K562 (cell line): ENCODE measurements around the gene PTGER3. TPM values are rescaled to one million over a fixed set of nuclear protein-coding genes. Genes with fewer than 3 reads are reported as not detected.

Experiments used
- ARNT ChIP-seq, 2 experiments: fragments of 450-650 bp; IDR thresholded peaks; 2 replicates each; pipeline ENCODE4 v1.6.1; 2016; ENCODE audit warnings: mild to moderate bottlenecking in 1 of 2
- EP300 ChIP-seq: IDR thresholded peaks from 2 replicates; pipeline ENCODE4 v1.6.1; 2012; ENCODE audit warnings: low read length, improper control_type of control experiment
- ETV6 ChIP-seq, 3 experiments: fragments of 150-350 bp in 1 of 3; sonication (generic) in 1 of 3; formaldehyde crosslinking in 1 of 3; IDR thresholded peaks; 2 replicates each; pipeline versions ENCODE4 v1.6.1 to v1.8.0; 2014 to 2022; ENCODE audit warnings: borderline replicate concordance in 2 of 3, low read depth in 2 of 3, antibody characterized with exemption in 1 of 3, low read length in 1 of 3, mild to moderate bottlenecking in 1 of 3, missing genetic modification reagents in 1 of 3
- FOS ChIP-seq: IDR thresholded peaks from 3 replicates; pipeline ENCODE4 v1.6.1; 2011; ENCODE audit not compliant: insufficient read length; ENCODE audit errors: extremely low read depth
- HDAC3 ChIP-seq: fragments of 450-650 bp; IDR thresholded peaks from 2 replicates; pipeline ENCODE4 v1.6.1; 2018; ENCODE audit warnings: borderline replicate concordance, mild to moderate bottlenecking, moderate library complexity; ENCODE audit not compliant: partially characterized antibody
- MCM2 ChIP-seq: fragments of 450-650 bp; IDR thresholded peaks from 2 replicates; pipeline ENCODE4 v1.6.1; 2017; ENCODE audit warnings: low read depth, mild to moderate bottlenecking
- MCM3 ChIP-seq: fragments of 450-650 bp; IDR thresholded peaks from 2 replicates; pipeline ENCODE4 v1.6.1; 2016
- MXI1 ChIP-seq: IDR thresholded peaks from 2 replicates; pipeline ENCODE4 v1.6.1; 2011; ENCODE audit warnings: low read depth, mild to moderate bottlenecking, improper control_type of control experiment, low read length
- SMAD4 ChIP-seq: fragments of 250-450 bp; sonication (Bioruptor Pico); conservative IDR thresholded peaks from 2 replicates; pipeline ENCODE4 v1.8.0; 2021; ENCODE audit warnings: inconsistent platforms, mild to moderate bottlenecking, moderate library complexity
- TCF7L2 ChIP-seq: fragments of 150-350 bp; IDR thresholded peaks from 2 replicates; pipeline ENCODE4 v1.6.1; 2016; ENCODE audit warnings: low read depth, mild to moderate bottlenecking, low read length, moderate library complexity
- TRIM28 ChIP-seq: fragments of 450-650 bp; IDR thresholded peaks from 2 replicates; pipeline ENCODE4 v1.6.1; 2017
- UBTF ChIP-seq, 2 experiments: IDR thresholded peaks; 2 replicates each; pipeline ENCODE4 v1.6.1; 2012; ENCODE audit warnings: improper control_type of control experiment in 2 of 2, low read depth in 2 of 2, low read length in 2 of 2, borderline replicate concordance in 1 of 2
- ZNF12 ChIP-seq: sonication (generic); formaldehyde crosslinking; IDR thresholded peaks from 2 replicates; pipeline ENCODE4 v1.4.0; 2020; ENCODE audit warnings: mild to moderate bottlenecking, missing genetic modification reagents
- ZNF165 ChIP-seq: fragments of 250-450 bp; sonication (Bioruptor Pico); IDR thresholded peaks from 2 replicates; pipeline ENCODE4 v1.4.0; 2020; ENCODE audit warnings: borderline replicate concordance
- ZNF696 ChIP-seq: fragments of 250-450 bp; sonication (Bioruptor Pico); conservative IDR thresholded peaks from 2 replicates; pipeline ENCODE4 v1.4.0; 2020; ENCODE audit warnings: mild to moderate bottlenecking, moderate library complexity
- polyA plus RNA-seq, 8 experiments: library from polyadenylated mRNA; depleted of rRNA in 4 of 8; stranded (reverse) in 5 of 8; unstranded in 3 of 8; fragments of >200 nt; fragmentation: Nextera tagmentation in 2 of 8; fragmentation: Illumina TruSeq in 1 of 8; extraction: Ambion mirVana in 2 of 8; extraction: Trizol in 1 of 8; gene quantifications; 2 replicates each; pipeline versions ENCODE4 v1.2.1 to v1.2.3, GENCODE V29; 2011 to 2014; ENCODE audit warnings: inconsistent platforms in 1 of 8, missing spikeins in 1 of 8
- total RNA-seq, 7 experiments: library from RNA; depleted of rRNA in 6 of 7; stranded (reverse); fragments of >200 nt in 6 of 7; fragmentation: Illumina TruSeq in 2 of 7; extraction: Trizol in 2 of 7; gene quantifications; 2 replicates each; pipeline versions ENCODE4 v1.2.1 to v1.2.3, GENCODE V29; 2011 to 2021; ENCODE audit warnings: low replicate concordance in 1 of 7
- TF ChIP-seq, protein P1 (sequence below): fragments of 250-450 bp; sonication (Bioruptor Pico); IDR thresholded peaks from 2 replicates; pipeline ENCODE4 v1.4.0; 2020; ENCODE audit warnings: mild to moderate bottlenecking, moderate library complexity
- TF ChIP-seq, protein P2 (sequence below): fragments of 250-450 bp; sonication (Bioruptor Pico); IDR thresholded peaks from 2 replicates; pipeline ENCODE4 v1.5.1; 2021; ENCODE audit warnings: mild to moderate bottlenecking

PTGER3 gene
- total and polyA plus RNA-seq, 9 of the 15 experiments (the other 6 are each of a cell fraction or from before 2014, with no cell fraction given): 3.8 to 28.5 (median 14.2) TPM

DNA sequence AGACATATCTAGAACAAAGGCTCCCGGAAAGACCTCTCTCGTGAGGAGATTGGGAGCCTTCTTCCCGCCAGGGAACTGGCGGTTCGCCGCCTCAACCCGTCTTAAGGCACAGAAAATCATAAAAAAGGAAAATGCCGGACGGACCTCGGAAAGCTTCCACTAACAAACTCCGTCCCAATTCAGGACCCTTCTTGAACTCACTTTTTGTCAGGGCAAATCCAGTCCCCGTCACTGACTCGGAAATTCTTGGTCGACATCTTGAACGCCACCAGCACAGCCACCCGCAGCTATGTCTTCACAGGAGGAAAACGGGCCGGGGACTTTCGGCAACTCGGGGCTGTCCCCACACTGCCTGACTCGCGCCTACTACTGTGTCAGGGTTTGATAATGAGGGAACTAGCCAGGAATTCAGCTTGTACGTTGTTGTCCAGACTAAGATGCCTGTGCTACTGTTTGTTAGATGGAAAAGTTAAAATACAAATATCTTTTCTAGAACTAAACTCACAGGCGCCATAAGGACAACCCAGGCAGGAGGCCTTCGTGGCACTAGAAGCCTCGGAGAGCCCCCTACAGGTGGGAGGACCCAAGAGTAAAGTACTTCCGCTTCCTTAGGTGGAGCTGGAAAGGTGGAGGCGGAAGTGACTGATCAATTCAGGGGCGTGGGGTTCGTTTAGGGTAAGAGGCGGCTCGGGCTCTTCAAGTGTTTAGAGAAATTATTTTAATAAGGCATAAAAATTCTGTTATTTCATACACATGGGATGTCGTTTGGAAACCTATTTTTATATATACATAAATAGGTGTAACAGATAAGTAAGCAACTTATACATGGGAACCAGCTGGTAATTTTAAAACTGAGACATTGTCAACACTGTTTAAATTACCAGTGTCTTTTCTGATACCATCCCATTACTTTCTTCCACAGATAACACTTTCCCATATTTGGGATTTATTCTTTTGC lies 33.4 kb upstream of the PTGER3 start, which contains the start of gene ZRANB2 (continued):
- TF ChIP-seq, protein P1, sequence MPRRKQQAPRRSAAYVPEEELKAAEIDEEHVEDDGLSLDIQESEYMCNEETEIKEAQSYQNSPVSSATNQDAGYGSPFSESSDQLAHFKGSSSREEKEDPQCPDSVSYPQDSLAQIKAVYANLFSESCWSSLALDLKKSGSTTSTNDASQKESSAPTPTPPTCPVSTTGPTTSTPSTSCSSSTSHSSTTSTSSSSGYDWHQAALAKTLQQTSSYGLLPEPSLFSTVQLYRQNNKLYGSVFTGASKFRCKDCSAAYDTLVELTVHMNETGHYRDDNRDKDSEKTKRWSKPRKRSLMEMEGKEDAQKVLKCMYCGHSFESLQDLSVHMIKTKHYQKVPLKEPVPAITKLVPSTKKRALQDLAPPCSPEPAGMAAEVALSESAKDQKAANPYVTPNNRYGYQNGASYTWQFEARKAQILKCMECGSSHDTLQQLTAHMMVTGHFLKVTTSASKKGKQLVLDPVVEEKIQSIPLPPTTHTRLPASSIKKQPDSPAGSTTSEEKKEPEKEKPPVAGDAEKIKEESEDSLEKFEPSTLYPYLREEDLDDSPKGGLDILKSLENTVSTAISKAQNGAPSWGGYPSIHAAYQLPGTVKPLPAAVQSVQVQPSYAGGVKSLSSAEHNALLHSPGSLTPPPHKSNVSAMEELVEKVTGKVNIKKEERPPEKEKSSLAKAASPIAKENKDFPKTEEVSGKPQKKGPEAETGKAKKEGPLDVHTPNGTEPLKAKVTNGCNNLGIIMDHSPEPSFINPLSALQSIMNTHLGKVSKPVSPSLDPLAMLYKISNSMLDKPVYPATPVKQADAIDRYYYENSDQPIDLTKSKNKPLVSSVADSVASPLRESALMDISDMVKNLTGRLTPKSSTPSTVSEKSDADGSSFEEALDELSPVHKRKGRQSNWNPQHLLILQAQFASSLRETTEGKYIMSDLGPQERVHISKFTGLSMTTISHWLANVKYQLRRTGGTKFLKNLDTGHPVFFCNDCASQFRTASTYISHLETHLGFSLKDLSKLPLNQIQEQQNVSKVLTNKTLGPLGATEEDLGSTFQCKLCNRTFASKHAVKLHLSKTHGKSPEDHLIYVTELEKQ (CRISPR knock-in tag): no peak
- TF ChIP-seq HDAC3: peak; percentile 27
- TF ChIP-seq, protein P2, sequence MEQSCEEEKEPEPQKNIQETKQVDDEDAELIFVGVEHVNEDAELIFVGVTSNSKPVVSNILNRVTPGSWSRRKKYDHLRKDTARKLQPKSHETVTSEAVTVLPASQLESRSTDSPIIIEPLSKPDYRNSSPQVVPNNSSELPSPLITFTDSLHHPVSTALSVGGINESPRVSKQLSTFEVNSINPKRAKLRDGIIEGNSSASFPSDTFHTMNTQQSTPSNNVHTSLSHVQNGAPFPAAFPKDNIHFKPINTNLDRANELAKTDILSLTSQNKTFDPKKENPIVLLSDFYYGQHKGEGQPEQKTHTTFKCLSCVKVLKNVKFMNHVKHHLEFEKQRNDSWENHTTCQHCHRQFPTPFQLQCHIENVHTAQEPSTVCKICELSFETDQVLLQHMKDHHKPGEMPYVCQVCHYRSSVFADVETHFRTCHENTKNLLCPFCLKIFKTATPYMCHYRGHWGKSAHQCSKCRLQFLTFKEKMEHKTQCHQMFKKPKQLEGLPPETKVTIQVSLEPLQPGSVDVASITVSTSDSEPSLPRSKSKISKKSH (CRISPR knock-in tag): no peak
- no peak for TF ChIP-seq UBTF (IDR thresholded peaks at IDR 0.05; ENCODE audit: borderline replicate concordance in 1 of 2, low read depth in 2 of 2, low read length in 2 of 2)
- no peak for TF ChIP-seq MCM3
- peak in 1 of 2 experiments; percentile 63; a peak in 2 of 4 replicates for TF ChIP-seq ARNT (IDR thresholded peaks at IDR 0.05)
- no peak for TF ChIP-seq TRIM28
- peak; percentile 59 for TF ChIP-seq EP300
- no peak for TF ChIP-seq ZNF12 (CRISPR knock-in tag)
- no peak for TF ChIP-seq ZNF165 (CRISPR knock-in tag)
- peak; percentile 89 to 95 for TF ChIP-seq ETV6 (IDR thresholded peaks at IDR 0.05; ENCODE audit: borderline replicate concordance in 1 of 2, low read depth in 2 of 2, low read length in 1 of 2)
- TF ChIP-seq ETV6 (CRISPR knock-in tag; IDR thresholded peaks at IDR 0.05; ENCODE audit: borderline replicate concordance): no peak
- TF ChIP-seq MXI1: 0 out of 2 replicates have a peak, but pooled peaks have one; percentile 47
- TF ChIP-seq TCF7L2: no peak
- TF ChIP-seq FOS: no peak
- no peak for TF ChIP-seq ZNF696 (CRISPR knock-in tag)
- 0 out of 2 replicates have a peak, but pooled peaks have one; percentile 14 for TF ChIP-seq SMAD4
- no peak for TF ChIP-seq MCM2
